Measurements from ENCODE around the gene CPSF7.
"Not testable (repeated sequence)": the region's sequence is repeated elsewhere in the genome, so short reads cannot be mapped to it uniquely, and the experiment has no call there.

The CPSF7 gene, protein sequence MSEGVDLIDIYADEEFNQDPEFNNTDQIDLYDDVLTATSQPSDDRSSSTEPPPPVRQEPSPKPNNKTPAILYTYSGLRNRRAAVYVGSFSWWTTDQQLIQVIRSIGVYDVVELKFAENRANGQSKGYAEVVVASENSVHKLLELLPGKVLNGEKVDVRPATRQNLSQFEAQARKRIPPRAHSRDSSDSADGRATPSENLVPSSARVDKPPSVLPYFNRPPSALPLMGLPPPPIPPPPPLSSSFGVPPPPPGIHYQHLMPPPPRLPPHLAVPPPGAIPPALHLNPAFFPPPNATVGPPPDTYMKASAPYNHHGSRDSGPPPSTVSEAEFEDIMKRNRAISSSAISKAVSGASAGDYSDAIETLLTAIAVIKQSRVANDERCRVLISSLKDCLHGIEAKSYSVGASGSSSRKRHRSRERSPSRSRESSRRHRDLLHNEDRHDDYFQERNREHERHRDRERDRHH

DNA sequence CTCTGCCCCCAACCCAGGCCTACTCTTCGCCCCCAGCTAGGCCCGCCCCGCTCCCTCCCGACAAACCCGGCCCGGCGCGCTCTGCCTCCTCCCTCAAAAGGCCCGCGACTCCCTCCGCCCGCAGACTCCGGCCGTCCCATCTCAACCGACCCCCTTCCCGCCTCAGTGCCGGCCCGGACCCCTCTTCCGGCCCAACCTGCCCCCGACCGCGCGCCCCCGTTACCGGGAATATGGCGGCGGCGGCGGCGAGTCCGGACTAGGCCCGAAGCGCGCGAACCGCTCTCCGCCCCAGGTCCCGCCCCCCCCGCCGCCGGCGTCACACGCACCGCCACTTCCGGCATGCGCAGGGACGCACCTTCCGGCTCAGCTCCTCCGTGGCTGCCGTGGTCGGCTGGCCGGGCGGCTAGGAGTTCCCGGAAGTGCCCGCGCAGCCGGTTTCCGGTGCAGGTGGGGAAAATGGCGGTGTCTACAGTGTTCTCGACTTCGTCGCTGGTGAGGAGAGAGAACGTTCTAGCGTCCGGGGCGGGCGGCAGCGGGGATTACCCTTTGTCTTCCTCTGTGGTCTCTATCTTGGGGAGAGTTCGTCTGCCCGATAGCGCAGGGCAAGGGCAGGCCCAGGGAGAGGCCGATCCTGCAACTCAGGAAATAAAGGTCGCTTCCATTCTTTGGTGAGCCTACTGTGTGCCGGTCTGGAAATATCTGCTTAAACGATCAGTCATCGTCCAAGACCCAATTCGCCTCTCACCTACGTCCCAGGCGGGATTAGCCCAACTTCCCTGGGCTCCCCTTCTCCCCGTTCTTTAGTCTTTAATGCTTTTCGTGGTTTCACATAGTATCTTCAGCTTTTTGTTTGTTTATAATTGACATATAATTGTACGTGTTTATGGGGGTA lies at the start of gene CPSF7, which contains the start of gene SDHAF2:
CPSF7 (minus strand) TSS at position 285 of the 892 bp plus-strand sequence. CDS start 740 bp downstream, outside the sequence.
SDHAF2 (plus strand) TSS at position 434 of the 892 bp plus-strand sequence; CDS start at position 457, 23 bp downstream.
- DNase-seq (ENCODE audit: low read depth) = peak; percentile 97

DNA sequence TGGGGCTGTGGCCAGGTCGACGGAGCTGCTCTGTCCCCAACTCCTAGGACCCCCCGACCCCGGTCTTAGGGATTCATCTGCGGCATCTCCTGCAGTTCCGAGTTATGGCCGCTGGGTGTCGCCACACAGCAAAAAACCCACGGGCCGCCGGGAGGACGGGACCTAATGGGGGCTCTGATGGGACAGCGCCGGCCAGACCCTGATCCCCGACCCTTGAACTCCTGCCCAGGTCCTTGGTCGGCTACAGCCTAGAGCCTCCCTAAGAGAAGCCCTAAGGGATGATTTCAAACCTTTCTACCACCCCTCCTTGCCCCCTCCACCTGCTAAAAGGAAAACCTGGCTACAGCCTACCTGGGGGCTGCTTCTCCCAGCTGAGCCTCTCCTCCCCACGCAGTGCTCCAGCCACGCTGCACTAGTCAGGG lies 48.0 kb upstream of the CPSF7 start:
- peak; percentile 13 for DNase-seq (ENCODE audit: low read depth)

DNA sequence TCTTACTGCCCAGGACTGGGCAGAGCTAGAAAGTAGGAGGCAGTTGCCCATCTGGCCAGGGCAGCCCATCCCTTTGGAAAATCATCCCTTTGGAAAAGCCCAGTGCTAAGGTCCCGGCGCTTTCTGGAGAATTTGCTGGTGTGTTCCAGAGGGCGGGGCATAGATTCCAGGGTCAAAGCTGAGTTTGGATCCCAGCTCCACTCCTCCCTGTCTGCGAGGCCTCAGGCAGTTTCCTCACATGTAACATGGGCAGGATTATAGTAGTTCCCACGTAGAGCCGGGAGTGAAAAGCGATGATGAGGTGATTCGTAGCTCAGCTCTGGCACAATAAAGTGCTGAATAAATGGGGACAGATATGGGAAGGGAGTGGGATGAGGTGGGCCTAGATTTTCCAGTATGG lies 47.4 kb upstream of the CPSF7 start:
- DNase-seq (ENCODE audit: low read depth) = no peak

DNA sequence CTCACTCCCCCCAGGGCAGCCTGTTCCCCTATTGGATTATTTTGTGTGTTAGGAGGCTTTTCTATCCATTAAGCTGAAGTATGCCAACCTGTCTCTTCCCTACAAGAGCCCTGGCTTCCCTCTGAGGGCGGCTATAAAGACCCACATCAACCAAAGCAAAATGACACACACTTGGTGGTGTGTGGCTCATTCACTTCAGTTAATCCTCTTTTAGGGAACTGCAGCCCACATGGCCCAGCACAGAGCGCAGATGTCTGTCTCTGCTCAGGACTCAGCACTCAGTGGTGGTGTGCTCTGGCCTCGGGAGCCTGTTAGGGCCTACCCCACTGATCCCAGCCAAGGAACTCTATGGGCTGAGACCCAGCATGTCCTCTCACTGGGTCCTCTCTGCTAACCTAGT lies 46.6 kb upstream of the CPSF7 start:
- no peak for DNase-seq (ENCODE audit: low read depth)

DNA sequence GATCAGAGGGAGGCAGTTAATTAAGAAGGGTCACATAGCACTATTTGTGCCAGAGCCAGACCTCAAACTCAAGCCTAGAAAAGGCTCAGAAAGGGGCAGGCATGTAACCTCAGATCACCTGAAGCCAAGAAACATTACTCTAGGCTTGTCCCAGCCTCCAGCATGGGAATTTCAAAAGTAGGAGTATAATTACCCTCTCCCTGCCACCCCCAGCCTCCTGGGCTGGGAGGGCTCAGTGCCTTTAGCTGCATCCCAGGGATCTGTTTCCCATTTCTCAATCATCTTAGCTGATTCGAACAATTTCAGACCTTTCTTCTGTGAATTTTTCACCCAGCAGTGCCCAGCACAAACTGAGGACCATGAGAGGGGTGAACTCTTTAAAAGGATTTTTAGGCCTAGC lies 45.7 kb upstream of the CPSF7 start:
- no peak for DNase-seq (ENCODE audit: low read depth)

DNA sequence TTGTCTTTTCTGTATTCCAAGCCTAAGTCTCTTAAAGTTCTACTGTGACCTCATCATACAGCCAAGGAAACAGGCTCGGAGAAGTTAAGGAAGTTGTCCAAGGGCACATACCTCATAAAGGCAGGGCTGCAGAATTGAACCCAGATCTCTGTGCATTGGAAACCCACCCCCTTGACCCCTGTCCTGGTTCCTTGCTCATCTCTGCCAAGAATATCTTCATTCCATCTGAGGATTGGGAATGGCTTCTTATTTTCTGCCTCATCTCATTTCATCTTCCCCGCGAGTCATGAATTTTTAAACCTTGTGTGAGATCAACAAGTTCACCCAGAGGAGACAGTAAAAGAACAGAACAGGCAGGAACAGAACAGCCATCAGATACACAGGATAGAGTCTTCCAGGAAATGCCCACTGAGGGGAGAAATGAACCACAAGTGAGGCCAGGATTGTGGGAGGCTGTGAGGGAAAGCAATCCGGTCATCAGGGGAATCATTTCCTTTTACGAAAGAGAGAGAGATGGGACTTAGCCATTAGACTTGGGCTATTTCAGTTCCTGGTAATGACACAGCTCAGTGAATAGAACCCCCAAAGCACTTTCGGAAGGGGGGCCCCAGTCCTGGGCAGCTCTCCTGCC lies 44.4 kb upstream of the CPSF7 start:
- DNase-seq (ENCODE audit: low read depth) = no peak

DNA sequence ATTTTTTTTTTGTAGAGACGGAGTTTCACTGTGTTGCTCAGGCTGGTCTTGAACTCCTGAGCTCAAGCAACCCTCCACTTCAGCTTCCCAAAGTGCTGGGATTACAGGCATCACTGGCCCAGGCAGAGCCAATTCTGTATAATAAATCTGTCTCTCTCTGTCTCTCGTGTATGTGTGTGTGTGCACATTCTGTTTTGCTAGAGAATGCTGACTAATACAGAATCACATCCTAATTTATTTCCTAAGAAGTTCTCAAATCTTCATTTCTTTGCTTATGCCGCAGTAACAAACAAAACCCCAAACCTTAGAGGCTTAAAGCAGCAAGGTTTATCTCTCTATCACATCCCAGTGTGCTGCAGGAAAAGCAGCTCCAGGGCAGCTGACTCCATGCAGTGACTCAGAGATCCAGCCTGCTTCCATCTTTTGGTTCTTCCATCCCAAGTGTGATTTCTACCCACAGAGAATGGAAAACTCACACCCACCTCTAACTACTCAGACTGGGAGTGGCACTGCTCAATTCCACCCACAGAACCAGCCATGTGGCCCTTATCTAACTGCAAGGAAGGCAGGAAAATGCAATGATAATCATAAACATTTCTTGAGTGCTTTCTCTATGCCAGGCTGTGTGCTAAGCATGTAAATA lies 43.7 kb upstream of the CPSF7 start:
- DNase-seq (ENCODE audit: low read depth) = no peak

DNA sequence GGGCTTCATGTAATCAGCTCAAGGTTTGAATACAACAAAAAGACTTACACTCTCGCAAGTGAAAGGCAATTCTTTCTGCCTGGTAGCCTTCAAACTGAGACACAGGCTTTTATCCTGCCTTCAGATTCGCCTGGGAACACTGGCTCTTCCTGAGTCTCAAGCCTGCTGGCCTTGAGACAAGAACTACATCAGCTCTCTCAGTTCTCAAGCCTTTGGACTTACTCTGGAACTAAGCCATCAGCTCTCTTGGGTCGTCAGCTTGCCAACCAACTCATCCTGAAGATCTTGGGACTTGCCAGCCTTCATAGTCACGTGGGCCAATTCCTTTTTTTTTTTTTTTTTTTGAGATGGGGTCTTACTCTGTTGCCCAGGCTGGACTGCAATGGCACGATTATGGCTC lies 43.1 kb upstream of the CPSF7 start:
- no peak for DNase-seq (ENCODE audit: low read depth)

DNA sequence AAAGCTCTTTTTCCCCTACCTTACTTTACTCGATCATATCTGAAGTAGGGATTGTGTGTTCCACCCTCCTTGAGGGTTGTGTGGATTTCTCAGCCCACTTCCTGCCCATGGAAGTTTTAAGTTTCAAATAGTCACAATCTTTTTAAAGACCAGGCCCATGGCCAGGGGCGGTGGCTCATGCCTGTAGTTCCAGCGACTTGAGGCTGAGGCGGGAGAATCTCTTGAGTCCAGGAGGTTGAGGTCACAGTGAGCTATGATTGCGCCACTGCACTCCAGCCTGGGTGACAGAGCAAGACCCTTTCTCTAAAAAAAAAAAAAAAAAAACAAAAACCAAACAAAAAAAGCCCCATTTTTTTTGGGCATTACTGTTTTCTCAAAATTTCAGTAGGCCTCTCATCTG lies 42.5 kb upstream of the CPSF7 start:
- DNase-seq (ENCODE audit: low read depth) = no peak

DNA sequence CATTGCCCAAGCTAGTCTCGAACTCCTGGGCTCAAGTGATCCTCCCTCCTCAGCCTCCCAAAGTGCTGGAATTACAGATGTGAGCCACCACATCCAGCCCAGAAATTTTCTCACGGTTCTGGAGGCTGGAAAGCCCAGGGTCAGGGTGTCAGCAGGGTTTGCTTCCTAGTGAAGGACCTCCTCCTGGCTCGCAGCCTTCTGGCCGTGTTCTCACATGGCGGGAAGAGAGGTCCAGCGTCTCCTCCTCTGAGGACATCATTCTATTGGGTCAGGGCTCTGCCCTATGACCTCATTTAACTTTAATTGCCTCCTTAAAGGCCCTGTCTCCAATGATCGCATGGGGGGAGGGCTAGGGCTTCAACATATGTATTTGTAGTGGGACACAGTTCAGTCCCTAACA lies 38.2 kb upstream of the CPSF7 start:
- no peak for DNase-seq (ENCODE audit: low read depth)

DNA sequence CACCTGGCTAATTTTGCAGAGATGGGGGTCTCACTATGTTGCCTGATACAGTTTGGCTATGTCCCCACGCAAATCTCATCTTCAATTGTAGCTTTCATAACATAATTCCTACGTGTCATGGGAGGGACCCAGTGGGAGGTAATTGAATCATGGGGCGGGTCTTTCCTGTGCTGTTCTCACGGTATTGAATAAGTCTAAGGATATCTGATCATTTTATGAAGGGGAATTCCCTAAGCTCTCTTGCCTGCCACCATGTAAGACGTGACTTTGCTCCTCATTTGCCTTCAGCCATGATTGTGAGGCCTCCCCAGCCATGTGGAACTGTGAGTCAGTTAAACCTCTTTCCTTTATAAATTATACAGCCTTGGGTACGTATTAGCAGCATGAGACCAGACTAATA lies 37.8 kb upstream of the CPSF7 start:
- not testable (repeated sequence) for DNase-seq (ENCODE audit: low read depth)

DNA sequence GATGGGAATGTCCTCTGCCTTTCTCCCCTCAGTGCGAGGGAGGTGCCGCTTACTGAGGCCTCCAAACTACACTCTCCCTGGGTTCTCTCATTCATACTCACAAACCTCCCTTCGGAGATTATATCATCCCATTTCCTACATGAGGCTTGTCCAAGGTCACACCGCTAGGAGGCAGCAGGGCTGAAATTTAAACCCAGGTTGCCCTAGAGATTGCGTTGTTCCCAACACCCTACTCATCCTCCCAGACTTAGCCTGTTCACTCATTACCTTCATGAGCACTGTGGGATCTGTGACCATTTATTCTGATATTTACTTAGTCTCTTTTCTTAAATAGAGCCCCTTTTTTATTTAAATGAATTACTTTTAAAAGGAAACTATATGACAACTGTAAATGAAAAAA lies 31.2 kb upstream of the CPSF7 start:
- DNase-seq (ENCODE audit: low read depth) = no peak

DNA sequence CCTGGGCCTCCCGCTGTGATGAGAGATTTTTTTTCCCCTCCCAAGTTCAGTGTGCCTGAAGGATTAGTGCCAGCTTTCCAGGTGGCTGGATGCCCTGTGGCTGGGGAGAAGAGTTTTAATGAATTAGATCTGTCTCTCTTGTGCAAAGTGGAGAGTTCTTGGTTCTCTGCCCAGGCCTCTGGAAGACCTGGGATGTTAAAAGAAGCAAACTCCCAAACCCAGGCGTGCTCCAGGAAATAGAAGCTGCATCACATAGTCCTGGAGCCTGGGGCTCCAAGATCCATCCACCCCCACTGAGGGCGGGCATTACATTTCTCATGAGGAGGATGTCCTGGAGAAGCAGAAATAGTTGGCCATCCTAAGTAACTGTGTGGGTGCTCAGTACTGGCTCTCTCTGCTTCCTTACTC lies 30.7 kb upstream of the CPSF7 start:
- no peak for DNase-seq (ENCODE audit: low read depth)

DNA sequence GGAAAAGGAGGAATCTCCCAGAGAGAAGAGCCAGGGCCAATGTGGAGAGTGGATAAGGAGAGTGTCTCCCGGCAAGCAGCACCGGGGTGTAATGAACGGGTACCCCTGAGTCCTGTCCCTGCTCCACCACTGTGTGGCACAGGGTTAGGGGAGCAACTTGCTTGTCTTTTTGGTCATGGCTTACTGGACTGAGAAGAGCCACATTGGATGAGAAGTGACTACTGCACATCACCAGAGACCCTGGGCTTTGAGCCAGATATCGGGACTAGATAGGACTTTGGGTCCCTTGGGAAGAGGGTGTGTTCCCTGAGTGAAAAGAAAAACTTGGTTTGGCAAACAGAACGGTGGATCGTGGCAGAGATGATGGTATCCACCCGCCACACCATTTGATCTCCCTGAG lies 24.7 kb upstream of the CPSF7 start:
- DNase-seq (ENCODE audit: low read depth) = no peak

DNA sequence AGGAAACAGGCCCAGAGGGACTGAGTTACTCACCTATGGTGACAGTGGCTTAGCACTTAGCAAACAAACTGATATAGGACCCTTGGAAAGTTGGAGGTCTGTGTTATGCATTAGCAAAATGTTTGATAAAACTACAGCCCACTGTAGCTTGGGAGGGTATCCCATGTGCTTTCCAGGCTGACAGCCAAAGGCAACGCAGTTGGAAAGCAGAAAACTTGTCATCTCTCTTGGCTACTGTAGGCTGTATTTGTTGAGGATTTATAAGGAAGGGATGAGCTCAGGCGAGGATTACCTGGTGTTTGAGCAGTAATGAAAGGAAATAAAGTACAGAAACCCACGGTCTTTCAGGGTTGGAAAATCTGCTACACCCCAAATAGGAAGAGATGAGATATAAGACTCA lies 23.9 kb upstream of the CPSF7 start:
- no peak for DNase-seq (ENCODE audit: low read depth)

DNA sequence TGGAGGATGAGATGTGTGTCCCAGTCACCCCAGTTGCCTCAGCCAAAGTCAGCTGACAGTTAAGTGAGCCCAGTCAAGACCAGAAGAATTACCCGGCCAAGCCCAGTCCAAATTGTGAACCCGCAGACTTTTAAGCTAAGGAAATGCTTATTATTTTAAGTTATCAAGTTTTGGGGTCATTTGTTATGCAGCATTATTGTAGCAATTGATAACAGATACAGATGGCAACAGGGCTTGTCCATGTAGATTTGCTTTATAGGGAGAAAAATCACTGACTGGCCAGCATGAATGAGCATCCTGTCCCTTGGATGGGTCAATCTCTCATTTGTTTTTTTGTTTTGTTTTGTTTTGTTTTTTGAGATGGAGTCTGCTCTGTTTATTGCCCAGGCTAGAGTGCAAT lies 23.1 kb upstream of the CPSF7 start:
- DNase-seq (ENCODE audit: low read depth) = no peak

DNA sequence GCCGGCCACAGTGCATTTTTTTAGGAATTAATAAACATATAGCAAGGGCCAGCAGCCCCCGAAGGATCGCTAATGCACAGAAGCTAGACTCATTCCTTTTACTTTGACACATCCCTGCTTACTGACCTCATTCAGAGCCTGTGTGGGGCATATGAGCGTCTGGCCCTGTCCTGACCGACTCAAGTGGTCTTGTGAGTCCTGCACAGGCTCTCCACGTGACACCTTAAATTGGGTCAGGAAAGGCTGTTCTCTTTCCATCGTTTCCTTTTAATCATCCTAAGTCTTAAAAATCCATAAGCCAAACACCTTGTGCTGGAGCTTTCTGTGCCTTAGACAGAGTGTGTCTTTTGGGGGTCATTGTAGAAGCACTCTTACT lies 18.8 kb upstream of the CPSF7 start:
- no peak for DNase-seq (ENCODE audit: low read depth)

DNA sequence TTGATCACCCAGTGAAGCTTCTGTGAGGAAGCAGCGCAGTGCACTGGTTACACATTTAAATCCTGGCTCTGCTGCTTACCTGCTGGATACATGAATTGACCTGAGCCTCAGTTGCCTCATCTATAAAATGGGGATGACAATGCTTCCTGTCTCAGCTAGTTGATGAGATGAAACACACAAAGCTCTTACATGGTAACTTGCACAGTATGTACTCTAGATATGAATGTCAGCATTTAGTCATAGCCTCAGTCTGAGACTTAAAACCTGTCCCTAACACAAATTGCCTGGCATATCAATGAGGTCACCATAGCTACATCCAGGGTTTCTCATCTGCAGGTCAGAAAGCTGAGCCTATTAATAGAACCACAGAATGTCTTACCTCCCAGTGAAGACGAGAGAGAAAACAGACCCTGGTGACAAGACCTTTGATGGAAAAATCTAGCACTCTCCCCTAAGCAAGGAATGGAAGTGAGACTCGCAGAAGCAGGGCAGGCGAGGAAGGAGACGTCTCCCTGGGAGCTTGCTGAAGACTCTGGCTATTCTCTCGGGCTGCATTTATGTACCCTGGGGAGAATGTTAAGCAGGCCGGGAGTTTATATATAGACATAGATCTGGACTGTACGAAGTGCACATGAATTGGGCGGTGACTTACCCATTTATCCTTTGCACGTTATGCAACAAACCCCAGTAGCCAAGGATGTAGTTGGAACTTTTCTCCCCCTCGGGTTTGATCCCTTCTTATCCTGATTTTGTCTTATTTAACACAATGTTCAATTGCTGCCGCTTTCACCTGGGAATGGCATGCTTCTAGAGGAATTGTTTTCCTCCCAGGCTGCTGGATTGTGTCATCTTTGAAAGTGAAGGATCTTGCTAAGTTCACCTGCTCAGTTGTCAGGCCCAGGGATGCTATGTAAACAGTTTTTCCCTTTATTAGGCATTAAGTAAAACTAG lies 18.1 kb upstream of the CPSF7 start:
- DNase-seq (ENCODE audit: low read depth) = no peak

DNA sequence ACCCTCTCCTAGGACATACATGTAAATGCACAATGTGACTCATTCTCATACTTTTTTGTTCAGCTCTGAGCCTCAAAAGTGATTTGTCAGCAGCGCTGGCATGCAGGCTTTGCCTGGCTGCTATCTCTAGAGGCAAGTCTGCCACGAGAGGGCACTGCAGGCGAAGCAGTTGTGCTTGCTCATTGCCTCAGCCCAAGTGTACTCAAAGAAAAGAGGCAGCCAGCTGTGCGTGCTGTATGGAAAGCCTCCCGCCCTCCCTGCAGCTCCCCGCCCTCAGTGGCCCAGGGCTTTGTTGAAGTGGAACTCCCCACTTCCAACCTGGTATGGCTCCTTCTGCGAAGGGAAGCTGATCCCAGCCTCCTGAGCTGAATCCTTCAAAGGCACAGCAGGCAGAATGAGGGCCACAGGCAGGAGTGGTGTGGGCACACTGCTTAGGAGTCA lies 16.5 kb upstream of the CPSF7 start:
- peak; percentile 62 for DNase-seq (ENCODE audit: low read depth)

DNA sequence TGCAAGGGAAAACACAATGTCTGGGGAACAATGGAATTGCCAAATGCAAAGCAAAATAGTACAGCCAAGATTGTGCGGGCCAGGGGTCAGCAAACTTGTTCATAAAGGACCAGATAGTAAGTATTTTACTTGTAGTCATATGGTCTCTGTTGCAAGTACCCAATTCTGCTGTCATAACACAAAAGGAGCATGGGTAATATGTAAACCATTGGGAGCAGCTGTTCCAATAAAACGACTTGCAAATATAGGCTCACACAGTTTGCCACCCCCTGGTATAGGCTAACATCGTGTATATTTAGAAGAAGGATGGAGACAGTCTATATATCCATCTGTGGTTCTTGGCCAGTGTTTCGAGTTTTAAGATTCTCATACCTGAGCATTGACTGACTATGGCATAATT lies 15.7 kb upstream of the CPSF7 start:
- no peak for DNase-seq (ENCODE audit: low read depth)

DNA sequence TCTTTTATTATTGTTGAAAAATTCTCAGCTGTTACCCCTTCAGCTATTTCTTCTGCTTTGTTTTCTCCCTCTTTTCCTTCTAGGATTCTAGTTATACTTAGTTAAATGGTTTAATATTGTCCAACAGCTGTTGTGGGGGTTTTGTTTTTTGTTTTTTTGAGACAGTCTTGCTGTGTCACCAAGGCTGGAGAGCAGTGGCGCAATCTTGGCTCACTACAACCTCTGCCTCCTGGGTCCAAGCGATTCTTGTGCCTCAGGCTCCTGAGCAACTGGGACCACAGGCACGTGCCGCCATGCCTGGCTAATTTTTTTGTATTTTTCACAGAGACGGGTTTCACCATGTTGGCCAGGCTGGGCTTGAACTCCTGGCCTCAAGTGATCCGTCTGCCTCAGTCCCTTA lies 12.8 kb upstream of the CPSF7 start:
- DNase-seq (ENCODE audit: low read depth) = no peak

Data from stimulated activated CD8-positive, alpha-beta memory T cell treated with anti-CD3 and anti-CD28 coated beads, Interleukin-7, amount 100 ng/mL, for 24 hours (primary cell).